Effector CD8-positive, alpha-beta T cell (primary cell): Measurements from ENCODE around the gene CRPPA.
"Not testable (repeated sequence)": the region's sequence is repeated elsewhere in the genome, so short reads cannot be mapped to it uniquely, and the experiment has no call there.

Experiments
- DNase-seq: peaks from one replicate; lab custom pipeline; 2025; lab: John Stamatoyannopoulos, UW
- total RNA-seq, 4 experiments: gene quantifications; one replicate each; lab custom pipeline; 2026; lab: John Stamatoyannopoulos, UW

Gene CRPPA
- 1.1 to 2.4 (median 2.1) reads per million in 4 experiments for total RNA-seq

DNA sequence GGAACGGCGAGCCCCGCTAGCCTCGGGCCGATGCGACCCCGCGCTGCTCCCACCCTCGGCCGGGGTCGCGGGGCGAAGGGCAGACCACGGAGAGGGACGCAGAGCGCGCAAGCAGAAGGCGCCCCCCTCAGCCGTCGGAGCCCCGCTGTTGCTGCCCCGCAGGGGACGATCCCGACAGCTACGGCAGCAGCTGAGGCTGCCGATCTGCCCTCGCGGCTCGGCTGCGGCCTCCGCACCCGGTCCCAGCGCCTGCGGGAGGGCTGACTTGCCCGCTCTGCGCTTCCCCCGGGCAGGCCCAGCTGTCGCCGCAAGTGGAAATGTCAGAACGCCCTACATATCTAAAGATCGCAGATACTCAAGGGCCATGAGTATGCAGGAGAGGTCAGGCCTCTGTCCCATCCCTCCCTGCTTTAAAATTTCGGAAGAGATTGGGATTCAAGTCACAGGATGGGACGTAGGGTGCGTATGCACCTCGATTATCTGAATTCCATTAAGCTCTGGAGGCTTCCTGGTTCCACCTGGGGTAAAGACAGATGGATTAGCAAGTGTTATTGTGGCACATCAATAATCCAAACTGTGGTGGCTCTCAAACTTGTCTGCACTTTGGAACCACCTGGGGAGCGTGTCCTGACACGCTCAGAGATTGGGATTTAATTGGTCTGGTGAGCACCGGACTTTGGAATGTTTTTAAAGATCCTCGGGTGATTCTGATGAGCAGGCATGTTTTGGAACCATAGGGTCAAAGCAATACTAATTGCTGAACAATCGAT, at the start of gene CRPPA:
CRPPA (minus strand) TSS at position 206 of the 770 bp plus-strand sequence. CDS start 216 bp downstream, outside the sequence.
- no peak for DNase-seq

DNA sequence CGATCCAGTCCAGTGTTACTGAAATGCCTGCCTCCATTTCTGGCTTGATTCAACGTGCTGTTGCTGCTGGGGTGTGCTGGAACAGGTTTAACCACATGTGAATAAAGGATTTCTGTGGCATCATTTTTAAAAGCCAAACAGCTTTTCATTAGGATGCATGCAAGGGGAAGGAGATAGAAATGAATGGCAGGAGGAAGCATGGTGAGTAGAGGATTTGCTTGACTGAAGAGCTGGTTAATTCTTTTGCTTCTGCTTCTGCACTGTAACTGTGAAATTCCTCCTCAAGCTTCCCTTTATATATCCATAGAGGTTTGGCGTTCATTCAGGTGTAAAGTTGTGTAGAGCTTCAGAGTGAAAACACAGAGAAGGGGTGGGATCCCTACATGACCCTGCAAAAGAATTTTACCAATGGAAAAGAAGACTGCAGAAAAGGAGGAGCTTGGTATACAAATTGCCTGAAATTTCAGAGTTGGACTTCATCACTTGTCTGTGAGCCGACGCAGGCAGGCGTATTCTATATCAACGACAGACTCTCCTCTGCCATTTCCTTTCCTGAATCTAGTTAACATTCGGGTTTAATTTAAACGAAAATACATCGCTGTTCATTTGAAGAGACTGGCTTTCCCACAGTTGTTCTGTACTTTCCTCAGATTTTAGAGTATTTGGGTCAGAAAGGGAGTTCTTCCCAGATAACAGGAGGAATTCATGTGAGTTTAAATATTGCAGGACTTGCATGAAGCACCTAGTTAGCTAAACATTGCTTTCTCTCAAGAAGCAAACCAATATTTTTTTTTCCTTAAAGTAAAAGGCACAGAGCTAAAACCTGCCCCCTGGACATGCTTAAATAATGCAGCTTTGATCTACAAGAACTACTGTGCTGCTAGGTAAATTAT, 44.4 kb upstream of the CRPPA start, which contains the start of gene SOSTDC1:
SOSTDC1 (minus strand) TSS at position 270 of the 893 bp plus-strand sequence; CDS start at position 200, 70 bp downstream.
- no peak for DNase-seq

DNA sequence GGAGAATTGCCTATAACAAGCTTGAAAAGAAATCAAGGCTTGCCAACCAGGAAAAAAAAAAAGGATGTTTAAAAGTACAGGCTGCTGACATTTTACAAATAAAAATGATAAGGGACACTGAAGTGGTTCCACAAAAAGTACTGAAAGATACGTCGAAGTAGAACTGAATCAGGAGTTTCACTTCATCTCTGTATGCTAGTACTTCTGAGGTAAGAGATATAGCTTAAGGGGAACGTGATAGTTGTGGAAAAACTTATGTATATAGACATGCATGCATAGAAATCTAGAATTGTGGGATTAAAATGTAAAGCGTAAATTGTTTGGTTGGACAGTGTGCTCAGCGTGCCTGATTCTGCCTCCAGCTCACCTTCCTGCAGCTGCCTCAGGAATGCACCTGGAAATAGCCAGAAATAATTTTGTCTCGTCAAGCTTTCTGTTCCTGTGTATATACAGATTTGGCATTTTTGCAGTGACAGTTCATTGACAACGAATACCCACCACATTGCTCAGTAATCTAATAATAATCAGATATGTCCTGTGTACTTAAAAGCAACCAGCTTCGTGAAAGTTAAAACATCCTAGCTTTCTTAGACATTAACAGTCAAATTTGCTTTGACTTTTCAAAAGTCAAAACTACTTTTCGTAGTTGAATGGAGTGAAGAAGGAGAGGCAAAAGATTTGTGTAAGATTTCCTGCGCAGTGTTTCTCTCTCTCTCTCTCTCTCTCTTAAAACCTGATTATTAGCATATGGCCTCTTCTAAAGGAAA, 42.8 kb upstream of the CRPPA start:
- no peak for DNase-seq

DNA sequence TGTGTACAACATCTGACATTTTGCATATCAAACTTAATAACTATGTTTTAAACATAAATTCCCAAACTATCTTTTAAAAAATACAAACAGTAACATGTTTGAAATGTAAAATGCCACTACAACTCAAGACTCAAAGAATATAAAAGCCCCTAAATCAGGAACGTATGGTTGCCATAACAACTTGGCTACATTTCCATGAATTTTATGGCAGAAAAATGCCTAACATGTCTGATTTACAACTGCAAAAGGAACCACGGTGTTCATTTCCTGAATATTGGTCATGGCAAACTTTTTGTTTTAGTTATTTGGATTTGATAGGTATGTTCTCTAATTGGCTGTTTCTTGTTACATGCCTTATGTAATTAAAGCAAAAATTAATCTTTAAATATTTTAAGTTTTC, 42.2 kb upstream of the CRPPA start:
- DNase-seq: no peak

DNA sequence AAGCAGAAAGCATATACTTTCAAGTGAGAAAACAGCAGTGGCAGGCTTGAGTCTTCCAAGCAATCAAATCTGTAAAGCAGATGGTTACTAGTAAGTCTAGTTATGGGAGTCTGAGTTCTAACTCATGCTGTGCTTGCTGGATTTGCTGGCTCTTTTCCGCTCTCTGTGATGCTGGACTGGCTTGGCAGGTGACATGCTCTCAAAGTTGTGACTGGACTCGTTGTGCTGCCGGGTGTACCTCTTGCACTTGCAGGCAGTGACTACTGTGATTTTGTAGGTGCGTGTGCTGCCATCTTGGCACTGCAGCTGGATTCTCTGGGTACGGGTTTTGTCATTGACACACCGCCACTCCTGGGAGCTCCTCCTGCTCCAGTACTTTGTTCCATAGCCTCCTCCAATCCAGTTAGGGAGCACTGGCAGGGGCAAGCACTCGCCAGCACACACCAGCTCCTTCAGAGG, 41.1 kb upstream of the CRPPA start:
- DNase-seq: no peak

DNA sequence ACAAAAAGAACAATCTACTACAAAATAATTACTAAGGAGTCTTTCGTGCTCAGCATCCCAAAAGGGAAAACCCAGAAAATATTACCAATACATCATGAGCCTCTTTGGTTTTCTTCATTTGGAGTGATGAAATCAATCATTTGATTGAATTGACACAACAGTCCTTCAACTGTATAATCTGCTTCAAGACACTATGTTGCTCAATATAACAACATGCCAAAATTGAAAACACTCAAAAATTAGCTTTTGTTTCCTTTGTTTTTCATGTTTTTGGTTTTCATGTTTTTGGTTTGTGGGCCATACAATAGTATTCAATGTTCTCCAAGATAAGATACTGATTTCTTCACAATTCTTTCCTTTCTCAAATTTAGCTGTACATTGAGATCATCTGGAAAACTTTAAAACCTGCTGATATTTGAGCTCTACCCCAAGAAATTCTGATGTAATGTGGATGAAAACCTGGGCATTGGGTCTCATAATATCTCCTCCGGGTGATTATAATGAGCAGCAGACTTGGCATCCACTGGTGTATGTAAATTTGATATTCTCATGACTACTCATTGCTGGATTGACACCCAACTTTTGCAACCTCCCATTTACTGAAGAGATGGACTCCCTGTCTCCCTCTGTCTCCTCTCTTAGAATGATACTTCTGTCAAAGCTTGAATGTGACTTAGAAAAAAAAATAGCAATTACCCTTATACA, 39.6 kb upstream of the CRPPA start:
- no peak for DNase-seq

DNA sequence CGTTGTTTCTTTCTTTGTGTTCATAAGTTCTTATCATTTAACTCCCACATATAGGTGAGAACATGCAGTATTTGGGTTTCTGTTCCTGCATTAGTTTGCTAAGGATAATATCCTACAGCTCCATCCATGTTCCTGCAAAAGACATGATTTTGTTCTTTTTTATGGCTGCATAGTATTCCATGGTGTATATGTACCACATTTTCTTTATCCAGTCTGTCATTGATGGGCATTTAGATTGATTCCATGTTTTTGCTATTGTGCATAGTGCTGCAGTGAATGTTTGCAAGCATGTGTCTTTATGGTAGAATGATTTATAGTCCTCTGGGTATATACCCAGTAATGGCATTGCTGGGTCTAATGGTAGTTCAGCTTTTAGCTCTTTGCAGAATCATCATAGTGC, 35.0 kb upstream of the CRPPA start:
- not testable (repeated sequence) for DNase-seq

DNA sequence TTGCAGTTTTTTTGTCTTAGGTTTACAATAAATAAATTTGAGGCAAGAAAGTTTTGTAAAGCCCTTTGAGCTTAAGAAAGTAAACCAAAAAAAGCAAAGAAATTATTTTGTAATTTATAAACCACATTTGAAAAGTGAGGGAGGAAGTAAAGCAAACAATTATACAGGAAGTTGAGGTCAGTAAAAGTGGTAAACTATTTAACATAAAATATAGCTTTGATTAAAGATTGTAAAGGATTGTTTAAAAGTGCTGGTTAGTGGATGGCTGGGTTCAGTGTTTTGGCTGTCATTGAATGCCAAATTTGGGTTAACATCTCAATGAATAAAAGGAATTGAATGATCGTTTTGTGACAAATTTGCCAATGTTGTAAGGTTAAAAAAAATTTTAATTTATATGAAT, 34.3 kb upstream of the CRPPA start:
- no peak for DNase-seq

DNA sequence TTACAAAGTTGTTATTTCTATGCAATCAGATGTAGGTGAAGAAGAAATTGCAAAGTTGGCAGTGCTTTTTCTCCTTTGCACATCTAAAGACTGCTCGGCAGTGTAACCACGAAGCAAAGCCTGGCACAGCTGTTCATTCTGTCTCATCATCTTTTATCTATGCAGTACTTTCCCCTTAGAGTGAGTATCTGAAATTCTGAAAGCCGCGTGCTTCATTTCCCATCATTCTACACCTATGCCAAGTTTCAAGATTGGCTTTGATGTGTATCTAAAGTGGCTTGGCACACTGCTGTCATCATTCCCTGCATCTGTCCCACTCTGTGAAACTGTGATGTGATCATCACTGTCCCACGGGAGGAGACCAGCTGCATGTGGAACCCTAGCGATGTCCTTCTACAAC, 29.0 kb upstream of the CRPPA start:
- DNase-seq: no peak

DNA sequence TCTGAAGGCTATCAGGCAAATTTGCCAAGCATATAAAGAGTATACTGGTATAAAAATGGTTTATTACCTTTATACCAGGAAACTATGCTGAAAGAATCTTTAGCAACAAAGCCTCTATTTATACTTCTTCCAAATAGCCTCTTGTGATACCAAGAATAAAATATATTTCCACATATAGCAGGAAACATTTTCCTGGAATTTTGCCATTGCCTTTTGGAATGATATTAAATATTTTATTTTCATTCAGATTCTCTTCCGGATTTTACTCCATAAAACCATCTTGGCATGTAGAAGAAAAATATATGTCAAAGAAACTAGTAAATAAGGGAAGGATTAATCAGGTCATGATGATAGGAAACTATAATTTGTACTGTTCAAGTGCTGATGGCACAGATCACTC, 26.5 kb upstream of the CRPPA start:
- no peak for DNase-seq

DNA sequence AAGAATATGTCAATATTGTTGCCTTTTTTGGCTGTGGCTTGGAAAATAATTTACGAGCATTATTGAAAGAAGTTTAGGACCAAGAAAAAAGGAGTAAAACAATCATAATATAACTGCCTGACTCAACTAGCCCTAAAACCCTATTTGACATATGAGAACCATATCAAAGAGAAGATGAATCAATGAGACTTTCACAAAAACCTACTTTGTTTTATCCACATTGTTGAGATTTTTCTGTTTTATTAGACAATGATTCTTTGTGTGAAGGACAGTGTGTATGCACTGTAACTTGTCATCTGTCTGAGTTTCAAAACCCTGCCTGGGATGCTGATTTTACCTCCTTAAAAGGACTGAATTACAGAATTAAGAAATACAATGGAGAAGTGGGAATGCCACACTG, 25.2 kb upstream of the CRPPA start:
- DNase-seq: no peak

DNA sequence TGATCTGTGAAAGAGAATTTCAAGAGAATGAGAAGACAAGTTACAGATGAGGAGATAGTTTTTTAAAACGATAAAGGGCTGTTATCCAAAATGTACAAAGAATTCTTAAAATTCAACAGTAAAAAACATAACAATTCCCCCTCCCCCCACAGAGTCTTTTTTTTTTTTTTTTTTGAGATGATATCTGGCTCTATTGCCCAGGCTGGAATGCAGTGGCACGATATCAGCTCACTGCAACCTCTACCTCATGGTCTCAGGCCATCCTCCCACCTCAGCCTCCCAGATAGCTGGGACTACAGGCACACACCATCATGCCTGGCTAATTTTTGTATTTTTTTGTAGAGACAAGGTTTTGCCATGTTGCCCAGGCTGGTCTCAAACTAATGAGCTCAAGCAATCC, 22.5 kb upstream of the CRPPA start:
- DNase-seq: not testable (repeated sequence)

DNA sequence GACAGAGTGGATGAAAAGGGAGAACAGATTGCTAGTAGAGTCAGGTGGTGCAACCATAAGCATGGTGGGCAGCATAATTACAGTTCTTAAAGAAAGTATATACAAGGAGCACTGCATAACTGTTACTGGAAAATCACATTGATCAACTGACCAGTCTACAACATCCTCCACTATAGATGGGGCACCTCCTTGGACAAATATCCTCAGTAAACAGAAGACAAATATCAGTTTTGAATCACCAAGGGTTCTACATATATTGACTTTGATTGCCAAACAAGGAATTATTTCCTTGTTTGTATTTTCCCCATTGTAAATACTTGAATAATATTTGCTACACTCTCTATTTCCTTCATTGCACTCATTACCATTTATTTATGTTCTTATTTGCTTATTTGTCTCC, 17.6 kb upstream of the CRPPA start:
- DNase-seq: no peak

DNA sequence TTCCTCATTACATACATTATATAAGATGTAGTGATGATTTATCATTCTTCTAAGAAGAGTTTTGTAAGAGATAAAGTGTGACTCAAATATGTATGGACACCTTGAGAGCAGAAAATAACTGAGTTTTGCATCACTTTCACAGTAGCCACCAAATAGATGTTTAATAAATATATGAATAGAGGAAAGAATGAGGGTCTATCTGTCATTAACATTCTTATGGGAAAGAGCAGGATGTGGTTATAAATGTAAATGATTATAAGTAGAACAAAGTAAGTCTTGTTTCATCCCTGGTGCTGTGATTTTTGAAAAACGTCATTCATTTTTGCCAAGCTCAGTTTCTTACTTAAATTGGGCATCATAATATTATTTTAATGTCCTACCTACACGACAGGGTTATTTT, 15.0 kb upstream of the CRPPA start:
- DNase-seq: no peak

DNA sequence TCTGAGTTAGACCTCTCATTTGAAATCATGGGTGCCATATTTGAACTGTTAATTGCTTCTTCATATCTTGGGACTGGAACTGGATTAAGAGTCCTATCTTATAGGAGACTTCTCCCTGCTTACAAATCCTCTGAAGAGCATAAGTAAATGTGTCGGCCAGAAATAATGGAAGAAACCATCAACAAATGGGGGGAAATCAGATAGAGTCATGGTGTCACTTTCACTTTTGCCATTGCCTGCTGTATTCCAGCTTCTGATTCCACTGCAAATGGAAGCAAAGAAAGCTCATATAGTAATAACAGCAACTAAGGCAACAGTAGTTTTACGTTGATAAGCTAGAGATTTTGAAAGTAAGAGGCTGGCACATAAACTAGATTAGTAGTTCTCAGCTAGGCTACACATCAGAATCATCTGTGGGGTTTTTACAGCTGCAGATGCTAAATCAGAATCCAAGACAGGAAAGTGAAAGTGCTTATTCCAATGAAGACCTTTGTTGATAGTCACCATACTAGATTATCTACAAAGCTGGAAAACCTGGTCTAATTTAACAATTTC, 12.3 kb upstream of the CRPPA start:
- DNase-seq: no peak

DNA sequence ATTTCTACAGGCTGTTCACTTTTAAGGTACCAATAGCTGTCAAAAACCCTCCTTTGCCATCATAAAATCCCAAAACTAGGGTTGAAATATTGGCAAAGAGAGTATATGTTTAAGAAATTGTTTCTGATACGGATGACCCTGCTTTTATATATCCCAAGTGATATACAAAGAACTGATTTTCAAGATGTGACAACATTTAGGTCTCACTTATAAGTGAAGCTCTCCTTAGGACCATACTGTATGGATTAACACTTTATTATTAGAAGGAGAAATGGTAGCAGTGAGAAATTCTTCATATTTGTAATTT, 11.0 kb upstream of the CRPPA start:
- no peak for DNase-seq

DNA sequence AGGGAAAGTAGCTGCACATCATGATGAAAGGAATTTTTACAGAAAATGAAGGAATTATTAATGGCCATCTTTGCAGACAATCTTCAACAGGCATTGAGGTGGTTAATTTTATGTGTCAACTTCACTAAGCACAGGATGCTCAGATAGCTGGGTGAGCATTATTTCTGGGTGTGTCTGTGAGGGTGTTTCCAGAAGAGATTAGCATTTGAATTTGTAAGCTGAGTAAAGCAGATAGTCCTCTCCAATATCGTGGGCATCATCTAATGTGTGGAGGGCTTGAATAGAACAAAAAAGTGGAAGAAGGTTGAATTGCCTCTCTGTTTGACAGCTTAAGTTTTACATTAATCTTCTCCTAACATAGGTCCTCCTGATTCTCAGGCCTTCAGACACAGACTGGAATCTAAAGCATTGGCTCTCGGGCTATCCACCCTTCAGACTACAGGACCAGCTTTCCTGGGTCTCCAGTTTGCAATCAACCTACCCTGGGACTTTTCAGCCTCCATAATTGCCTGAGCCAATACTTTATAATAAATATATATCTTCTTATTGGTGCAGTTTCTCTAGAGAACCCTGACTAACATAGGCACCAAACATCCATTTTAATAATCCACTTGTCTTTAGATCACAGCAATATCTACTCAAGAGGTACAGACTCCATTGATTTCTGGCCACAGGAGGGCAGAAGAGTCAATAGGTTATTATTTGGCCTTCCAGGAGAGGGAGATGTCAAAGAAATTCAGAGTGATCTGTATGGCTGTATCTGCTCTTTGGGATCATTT, 10.5 kb upstream of the CRPPA start:
- no peak for DNase-seq

DNA sequence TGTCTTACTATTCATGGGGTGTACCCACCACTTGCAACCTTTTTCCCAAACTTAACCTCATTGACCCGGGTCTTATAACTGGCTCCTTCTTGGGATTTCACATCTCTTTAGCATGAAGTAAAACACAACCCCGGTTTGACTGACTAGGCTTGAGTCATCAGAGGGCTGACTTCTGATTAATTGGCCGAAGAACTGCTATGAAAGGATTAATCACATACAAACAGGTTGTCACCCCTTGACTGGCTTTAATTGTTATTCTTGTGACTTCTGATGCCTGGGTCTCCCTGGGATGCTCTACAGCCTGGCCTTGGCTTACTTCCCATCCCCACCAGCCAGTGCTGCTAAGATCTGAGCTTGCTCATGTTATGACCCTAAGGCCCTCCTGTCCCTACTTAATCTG, 8.8 kb upstream of the CRPPA start:
- no peak for DNase-seq

DNA sequence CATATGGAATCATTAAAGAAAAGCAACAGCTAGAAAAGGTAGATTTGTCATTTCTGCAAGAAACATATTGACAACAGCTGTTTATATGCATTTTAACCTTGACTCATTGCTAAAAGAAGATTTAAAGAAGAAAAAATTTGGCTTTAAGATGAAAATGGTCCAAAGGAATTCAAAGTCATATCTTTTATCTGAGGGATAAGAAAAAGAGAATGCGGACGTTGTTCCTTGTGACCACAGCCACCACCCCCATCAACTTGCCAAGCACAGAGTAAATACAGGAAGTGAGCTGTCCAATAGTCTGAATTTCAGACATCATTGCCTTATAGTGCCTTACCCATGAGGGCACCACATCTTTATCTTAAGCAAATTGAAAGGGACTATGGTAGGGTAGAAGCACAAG, 7.3 kb upstream of the CRPPA start:
- no peak for DNase-seq

DNA sequence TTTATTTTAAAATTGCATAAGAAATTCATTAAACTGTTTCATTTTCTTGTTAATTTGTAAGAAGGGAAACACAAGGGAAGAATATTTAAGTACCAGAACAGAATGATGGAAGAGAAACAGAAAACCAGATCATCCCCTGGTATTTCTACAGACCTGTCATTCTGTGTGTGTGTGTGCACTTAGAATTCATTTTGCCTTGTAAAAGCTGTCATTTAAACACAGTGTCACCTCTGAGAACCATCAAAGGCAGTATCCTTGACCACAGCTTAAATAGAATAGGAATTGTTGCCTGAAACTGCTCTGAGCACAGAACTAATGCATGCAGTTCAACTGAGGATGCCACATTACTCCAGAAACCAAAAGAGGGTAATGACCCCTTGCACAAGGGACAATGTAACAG, 6.8 kb upstream of the CRPPA start:
- no peak for DNase-seq

DNA sequence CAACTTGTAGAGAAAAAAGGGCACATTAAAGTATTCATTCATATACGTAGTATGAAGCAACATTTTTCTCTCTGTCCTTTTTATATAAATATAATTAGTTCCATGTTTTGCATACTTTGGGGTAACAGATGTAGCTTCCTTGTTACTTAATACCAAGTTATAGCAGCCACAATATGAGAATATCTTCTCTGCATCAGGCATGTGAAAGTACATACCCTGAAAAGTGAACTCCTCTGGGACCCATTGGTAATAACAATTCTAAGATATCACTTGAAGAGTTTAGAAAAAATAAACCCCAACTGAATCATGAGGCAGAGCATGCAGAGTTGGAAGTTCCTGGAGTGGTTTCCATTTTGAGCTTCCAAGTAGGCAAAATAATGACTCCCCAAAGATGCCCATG, 2.4 kb upstream of the CRPPA start:
- DNase-seq: no peak
